Vagina (tissue), 2 donors: ENCODE measurements around the gene TTL. TPM values are rescaled to one million over a fixed set of nuclear protein-coding genes. Genes with fewer than 3 reads are reported as not detected.
"Not testable (repeated sequence)": the region's sequence is repeated elsewhere in the genome, so short reads cannot be mapped to it uniquely, and the experiment has no call there.

Source experiments
- DNase-seq, 2 donors: peaks; one replicate each; pipeline ENCODE4 v3.0.0-alpha.2; 2017; ENCODE audit errors: extremely low spot score in 2 of 2
- H3K27ac ChIP-seq: fragments of 200-600 bp; sonication (generic); one replicate; pipeline ENCODE4 v1.5.1; 2019
- H3K27me3 ChIP-seq: fragments of 200-600 bp; sonication (generic); one replicate; pipeline ENCODE4 v1.5.1; 2019
- H3K36me3 ChIP-seq, 2 donors: fragments of 200-600 bp; sonication (generic); one replicate each; pipeline ENCODE4 v1.5.1; 2017 to 2019
- H3K4me1 ChIP-seq: fragments of 200-600 bp; sonication (generic); one replicate; pipeline ENCODE4 v1.5.1; 2019
- H3K4me3 ChIP-seq, 2 donors: fragments of 200-600 bp; sonication (generic); 1 replicate in 1 of 2; 2 replicates in 1 of 2; pipeline ENCODE4 v1.5.1; 2016 to 2019
- H3K9me3 ChIP-seq: fragments of 200-600 bp; sonication (generic); one replicate; pipeline ENCODE4 v1.5.1; 2019
- POLR2A ChIP-seq, 2 donors: fragments of 450-650 bp; IDR thresholded peaks; one replicate each; pipeline ENCODE4 v1.6.1; 2017; ENCODE audit warnings: antibody characterized with exemption in 2 of 2, mild to moderate bottlenecking in 2 of 2, moderate library complexity in 2 of 2
- POLR2AphosphoS5 ChIP-seq, 2 donors: sonication (generic); formaldehyde crosslinking; IDR thresholded peaks; one replicate each; pipeline ENCODE4 v1.9.0; 2017; ENCODE audit warnings: antibody characterized with exemption in 2 of 2, mild to moderate bottlenecking in 2 of 2, low read depth in 1 of 2; ENCODE audit not compliant: insufficient read depth in 1 of 2
- intact Hi-C: fragments of 100-400 bp; cut with DNase I; formaldehyde crosslinking; loops from one replicate; pipeline ENCODE4 v1.15.1; 2023
- total RNA-seq: library from RNA; depleted of rRNA; stranded (reverse); fragments of >200 nt; gene quantifications from one replicate; pipeline ENCODE4 v1.2.3, GENCODE V29; 2016
- TF ChIP-seq, protein P1 (sequence below), 3 experiments: fragments of 450-650 bp in 2 of 3; fragments of 200-600 bp in 1 of 3; sonication (generic) in 1 of 3; IDR thresholded peaks; one replicate each; pipeline ENCODE4 v1.5.1; 2017 to 2019; ENCODE audit warnings: antibody characterized with exemption in 3 of 3, mild to moderate bottlenecking in 2 of 3, moderate library complexity in 2 of 3

TTL gene
- total RNA-seq, 1 donor from 2014 or later: 11.0 TPM

GRCh38 chr2:112491946-112492345 lies 10.0 kb downstream of the TTL start:
- Histone ChIP-seq H3K4me1 (peaks cover 15% of the 10 kb centered on the region), H3K27ac (no peak overlapping the region), H3K27me3 (no peaks in the 10 kb centered on the region), H3K36me3 (peaks cover 0 to 8% of the 10 kb centered on the region in 2 donors), H3K9me3 (no peaks in the 10 kb centered on the region), H3K4me3 (no peak overlapping the region)
- intact Hi-C loops: no loop called here
- no peak for TF ChIP-seq POLR2A (IDR thresholded peaks at IDR 0.05)
- TF ChIP-seq, protein P1, sequence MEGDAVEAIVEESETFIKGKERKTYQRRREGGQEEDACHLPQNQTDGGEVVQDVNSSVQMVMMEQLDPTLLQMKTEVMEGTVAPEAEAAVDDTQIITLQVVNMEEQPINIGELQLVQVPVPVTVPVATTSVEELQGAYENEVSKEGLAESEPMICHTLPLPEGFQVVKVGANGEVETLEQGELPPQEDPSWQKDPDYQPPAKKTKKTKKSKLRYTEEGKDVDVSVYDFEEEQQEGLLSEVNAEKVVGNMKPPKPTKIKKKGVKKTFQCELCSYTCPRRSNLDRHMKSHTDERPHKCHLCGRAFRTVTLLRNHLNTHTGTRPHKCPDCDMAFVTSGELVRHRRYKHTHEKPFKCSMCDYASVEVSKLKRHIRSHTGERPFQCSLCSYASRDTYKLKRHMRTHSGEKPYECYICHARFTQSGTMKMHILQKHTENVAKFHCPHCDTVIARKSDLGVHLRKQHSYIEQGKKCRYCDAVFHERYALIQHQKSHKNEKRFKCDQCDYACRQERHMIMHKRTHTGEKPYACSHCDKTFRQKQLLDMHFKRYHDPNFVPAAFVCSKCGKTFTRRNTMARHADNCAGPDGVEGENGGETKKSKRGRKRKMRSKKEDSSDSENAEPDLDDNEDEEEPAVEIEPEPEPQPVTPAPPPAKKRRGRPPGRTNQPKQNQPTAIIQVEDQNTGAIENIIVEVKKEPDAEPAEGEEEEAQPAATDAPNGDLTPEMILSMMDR (IDR thresholded peaks at IDR 0.05): no peak
- TF ChIP-seq POLR2AphosphoS5 (IDR thresholded peaks at IDR 0.05; ENCODE audit: insufficient read depth in 1 of 2, low read depth in 1 of 2): no peak
- no peak for DNase-seq

DNA sequence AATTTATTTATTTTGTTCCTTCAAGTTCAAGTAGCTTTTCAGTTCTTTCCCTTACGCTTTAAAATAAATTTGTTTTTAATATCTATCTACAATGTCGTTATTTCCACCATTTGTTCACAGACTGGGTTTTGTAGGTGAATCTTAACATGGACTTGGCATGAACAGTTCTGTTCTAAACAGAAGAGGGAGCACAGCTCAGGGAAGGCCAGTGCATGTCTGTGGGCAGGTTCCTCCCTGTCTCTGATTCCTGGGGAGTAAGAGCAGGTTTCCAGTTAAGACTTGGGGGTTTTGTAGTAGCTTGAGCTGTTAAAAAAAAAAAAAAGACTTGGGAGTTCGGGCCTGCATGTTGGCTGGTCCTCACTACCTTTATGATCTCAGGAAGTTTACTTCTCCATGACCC lies 11.1 kb downstream of the TTL start:
- Histone ChIP-seq H3K27me3 (no peaks in the 10 kb centered on the region), H3K4me1 (peaks cover 15% of the 10 kb centered on the region), H3K9me3 (no peaks in the 10 kb centered on the region), H3K4me3 (no peak overlapping the region), H3K27ac (no peak overlapping the region), H3K36me3 (peaks cover 0 to 8% of the 10 kb centered on the region in 2 donors)
- no peak for TF ChIP-seq POLR2AphosphoS5 (IDR thresholded peaks at IDR 0.05; ENCODE audit: insufficient read depth in 1 of 2, low read depth in 1 of 2)
- TF ChIP-seq POLR2A (IDR thresholded peaks at IDR 0.05): no peak
- TF ChIP-seq, protein P1 (IDR thresholded peaks at IDR 0.05): no peak
- intact Hi-C loops: no loop called here
- DNase-seq: no peak

- Histone ChIP-seq H3K27me3 (no peaks in the 10 kb centered on the region), H3K4me3 (no peak overlapping the region), H3K4me1 (peaks cover 15% of the 10 kb centered on the region), H3K9me3 (no peaks in the 10 kb centered on the region), H3K36me3 (peaks cover 0 to 8% of the 10 kb centered on the region in 2 donors), H3K27ac (no peak overlapping the region)
- intact Hi-C loops: no loop called here
- peak in 1 of 2 donors; percentile 47 for TF ChIP-seq POLR2AphosphoS5 (IDR thresholded peaks at IDR 0.05; ENCODE audit: insufficient read depth in 1 of 2, low read depth in 1 of 2)
- no peak for TF ChIP-seq POLR2A (IDR thresholded peaks at IDR 0.05)
- TF ChIP-seq, protein P1 (IDR thresholded peaks at IDR 0.05): no peak
- no peak for DNase-seq
Measured at GRCh38 chr2:112493858-112494648, 12.1 kb downstream of the TTL start.

- TF ChIP-seq POLR2A (IDR thresholded peaks at IDR 0.05) (no peak), POLR2AphosphoS5 (IDR thresholded peaks at IDR 0.05; ENCODE audit: insufficient read depth in 1 of 2, low read depth in 1 of 2) (no peak)
- TF ChIP-seq, protein P1 (IDR thresholded peaks at IDR 0.05): no peak
- intact Hi-C loops: no loop called here
- H3K4me1 ChIP-seq: peaks cover 15% of the 10 kb centered on the region
- H3K4me3 ChIP-seq: no peak overlapping the region
- no peak overlapping the region for H3K27ac ChIP-seq
- DNase-seq: no peak
- no peaks in the 10 kb centered on the region for H3K9me3 ChIP-seq
- H3K36me3 ChIP-seq: peaks cover 0 to 8% of the 10 kb centered on the region in 2 donors
- no peaks in the 10 kb centered on the region for H3K27me3 ChIP-seq
Measured at GRCh38 chr2:112494828-112495227, 12.9 kb downstream of the TTL start.

- H3K36me3 ChIP-seq, H3K27me3 ChIP-seq, H3K27ac ChIP-seq, H3K9me3 ChIP-seq, H3K4me3 ChIP-seq, DNase-seq, intact Hi-C loops: not testable (repeated sequence)
- peaks cover 15% of the 10 kb centered on the region for H3K4me1 ChIP-seq
Measured at GRCh38 chr2:112495878-112496277, 13.9 kb downstream of the TTL start.

DNA sequence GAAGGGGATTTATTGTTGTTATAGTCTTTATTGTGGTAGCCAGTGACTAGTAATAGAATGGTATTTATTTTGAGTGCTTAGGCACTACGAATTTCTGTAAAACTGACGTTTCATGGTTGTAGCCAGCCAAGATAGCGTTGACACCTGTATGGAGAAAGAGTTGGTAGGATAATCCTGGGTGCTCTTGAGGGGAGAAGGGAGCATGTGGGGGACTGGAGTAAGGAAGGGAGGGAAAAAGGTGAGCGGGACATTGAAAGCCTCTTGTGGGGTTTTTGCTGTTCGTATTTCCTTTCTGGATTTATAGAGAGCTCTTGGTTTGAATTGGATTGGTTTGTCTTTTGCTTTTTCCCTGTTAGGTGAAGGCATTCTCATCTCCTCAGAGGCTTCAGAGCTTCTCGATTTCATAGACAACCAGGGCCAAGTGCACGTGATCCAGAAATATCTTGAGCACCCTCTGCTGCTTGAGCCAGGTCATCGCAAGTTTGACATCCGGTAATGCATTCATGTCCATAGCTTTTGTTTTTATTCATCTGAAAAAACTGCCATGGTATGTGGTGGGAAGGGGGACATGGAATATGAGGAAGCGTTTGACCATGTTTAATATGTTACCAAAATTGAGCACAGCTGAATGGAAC lies 19.0 kb downstream of the TTL start:
- DNase-seq, intact Hi-C loops: not testable (repeated sequence)

GRCh38 chr2:112509239-112509998 lies 27.5 kb downstream of the TTL start:
- intact Hi-C loops, H3K27ac ChIP-seq, H3K9me3 ChIP-seq, H3K27me3 ChIP-seq, H3K4me3 ChIP-seq, DNase-seq, H3K36me3 ChIP-seq, H3K4me1 ChIP-seq: not testable (repeated sequence)

More for the DNA sequence above, 19.0 kb downstream of the TTL start:
- not testable (repeated sequence) for H3K36me3 ChIP-seq, H3K4me1 ChIP-seq, H3K27ac ChIP-seq, H3K4me3 ChIP-seq, H3K27me3 ChIP-seq, H3K9me3 ChIP-seq
